ENCODE data around the gene CD80.
A peak's percentile ranks its signal among the peaks of the same experiment; 100 is the strongest.
"Not testable (repeated sequence)": the region's sequence is repeated elsewhere in the genome, so short reads cannot be mapped to it uniquely, and the experiment has no call there.

The CD80 gene

GRCh38 chr3:119585208-119585607 is 25.8 kb upstream of the CD80 start:
- no peak for DNase-seq

DNA sequence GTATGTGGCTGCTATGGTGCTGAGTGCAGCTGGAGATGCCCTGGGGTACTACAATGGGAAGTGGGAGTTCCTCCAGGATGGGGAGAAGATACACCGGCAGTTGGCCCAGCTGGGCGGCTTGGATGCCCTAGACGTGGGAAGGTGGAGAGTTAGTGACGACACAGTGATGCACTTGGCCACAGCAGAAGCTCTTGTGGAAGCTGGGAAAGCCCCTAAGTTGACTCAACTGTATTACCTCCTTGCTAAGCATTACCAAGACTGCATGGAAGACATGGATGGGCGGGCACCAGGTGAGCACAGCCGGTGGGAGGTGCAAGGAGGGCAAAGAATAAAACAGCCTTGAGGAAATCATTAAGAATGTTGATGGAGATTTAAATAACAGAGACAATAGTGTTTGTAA is 22.8 kb upstream of the CD80 start:
- no peak for DNase-seq

DNA sequence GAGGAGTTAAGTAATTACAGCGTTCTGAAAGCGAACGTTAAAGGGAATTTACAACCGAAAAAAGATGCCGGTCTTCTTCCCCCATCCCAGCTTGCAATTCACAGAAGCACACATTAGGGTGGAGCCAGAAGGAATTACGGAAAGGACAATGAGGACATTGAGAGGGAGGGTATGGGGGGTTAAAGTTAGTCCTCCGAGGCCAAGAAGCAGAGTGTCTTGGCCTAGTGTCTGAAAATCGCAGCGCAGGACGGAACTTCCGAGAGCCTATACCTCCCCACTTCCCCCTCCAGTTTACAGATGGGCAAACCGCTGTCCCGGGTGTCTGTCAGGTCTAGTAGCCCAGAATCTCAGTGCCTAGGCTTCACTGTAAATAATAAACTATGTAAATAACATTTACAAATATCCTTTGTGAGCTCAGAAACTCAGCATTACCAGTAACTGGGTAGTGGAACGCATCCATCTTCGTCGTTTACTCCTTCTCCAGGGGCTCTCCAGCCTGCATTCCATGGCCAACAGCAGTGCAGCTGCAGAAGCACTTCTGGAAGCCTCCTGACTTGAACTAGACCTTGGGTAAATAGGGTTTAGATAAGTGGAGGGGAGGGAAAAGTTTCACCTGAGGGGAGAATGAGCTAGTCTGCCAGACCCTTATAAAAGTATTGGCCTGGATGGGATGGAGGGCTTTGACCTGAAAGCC is 20.8 kb upstream of the CD80 start:
- peak in 2 of 58 donors; percentile 9 to 13 for DNase-seq

DNA sequence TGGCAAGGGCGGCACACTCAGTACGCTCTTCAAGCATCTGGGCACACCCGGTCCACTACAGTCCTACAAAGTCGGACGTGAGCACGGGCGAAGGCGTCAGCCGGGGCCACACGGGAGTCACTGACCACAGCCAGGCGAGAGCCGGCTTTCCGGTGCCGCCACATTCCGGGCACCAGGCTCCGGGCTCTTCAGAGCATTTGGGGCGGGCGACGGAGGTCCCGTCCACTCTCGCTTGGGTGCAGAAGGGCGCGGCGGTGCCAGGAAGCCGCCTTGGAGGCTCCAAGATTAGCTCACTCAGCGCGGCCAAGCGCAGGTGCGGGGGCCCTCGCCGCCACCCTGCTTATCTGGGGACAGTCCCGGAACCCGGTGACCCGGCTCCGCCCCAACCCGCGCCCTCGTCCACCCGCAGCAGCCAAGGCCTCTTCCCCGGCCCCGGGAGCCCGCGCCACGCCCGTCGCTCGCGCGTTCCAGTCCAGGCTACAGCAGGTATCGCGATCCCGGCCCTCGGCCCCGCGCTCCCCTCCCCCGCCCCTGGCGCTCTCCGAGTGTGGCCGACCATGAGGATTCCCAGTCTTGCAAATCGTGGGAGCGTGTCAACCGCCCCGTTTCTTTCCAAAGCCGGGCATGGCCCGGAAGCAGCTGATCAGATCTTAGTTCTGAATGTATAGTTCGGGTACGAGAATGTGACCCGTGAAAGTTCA is 20.1 kb upstream of the CD80 start, which contains the start of gene ADPRH:
Gene ADPRH (plus strand): TSS at position 127 of the 701 bp plus-strand sequence. CDS start 2,678 bp downstream, outside the sequence.
- peak in 30 of 58 donors; percentile 7 to 72 (median 26) for DNase-seq

DNA sequence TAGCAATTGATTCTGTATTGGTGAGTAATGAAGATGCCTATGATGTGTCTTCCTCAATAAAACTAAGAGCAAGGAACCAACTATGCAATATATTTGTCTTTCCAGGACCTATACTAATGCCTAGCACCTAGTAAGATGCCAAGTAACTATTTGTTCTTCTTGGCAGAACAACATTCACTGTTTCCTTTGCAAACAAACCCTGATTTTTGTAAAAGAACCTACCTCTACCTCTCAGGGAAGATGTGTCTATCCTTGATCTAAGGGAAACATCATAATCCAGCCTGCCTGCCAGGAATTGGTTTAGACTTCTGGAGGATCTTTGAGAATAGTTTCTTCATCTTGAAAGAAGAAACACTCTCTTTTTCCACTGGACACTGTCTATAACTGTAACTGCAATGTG is 16.1 kb upstream of the CD80 start:
- DNase-seq, result no peak

GRCh38 chr3:119571688-119572087 is 12.3 kb upstream of the CD80 start:
- no peak for DNase-seq

DNA sequence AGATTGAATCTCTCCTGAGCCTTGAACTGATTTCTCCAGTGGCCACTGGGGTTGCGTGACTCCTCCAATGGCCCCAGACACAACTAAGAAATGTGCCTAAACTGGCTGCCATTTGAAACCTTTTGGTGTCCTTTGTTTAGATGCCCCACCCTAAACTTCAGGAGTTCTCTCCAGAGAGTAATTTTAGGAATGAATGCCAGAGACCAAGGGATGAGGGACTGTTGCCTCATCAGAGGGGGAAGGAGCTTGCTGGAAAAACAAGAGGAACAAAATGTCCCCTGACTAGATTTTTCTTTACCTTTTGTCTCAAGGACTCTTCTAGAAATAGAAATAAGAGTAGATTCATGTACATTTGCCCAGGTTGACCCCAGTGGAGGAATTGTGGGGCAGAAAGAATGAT is 11.8 kb upstream of the CD80 start:
- DNase-seq, result no peak

DNA sequence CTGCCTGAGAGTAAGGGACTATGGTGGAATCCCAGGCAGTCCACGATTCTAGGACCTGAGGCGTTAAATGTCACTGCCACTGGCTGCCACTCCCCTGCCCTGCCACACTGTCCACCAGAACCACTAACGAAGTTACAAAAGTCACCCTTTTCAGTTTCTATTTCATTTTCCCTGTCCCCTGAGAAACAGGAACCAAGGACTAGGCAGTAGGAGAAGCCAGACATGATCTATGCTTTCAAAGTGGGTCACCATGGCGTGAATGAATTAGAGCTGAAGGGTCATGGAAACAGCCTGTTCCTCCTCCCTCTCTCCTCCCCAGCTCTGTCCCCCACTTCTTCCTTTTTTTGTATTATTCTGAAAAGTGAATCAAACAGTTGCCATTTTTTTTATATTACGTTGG is 10.8 kb upstream of the CD80 start:
- DNase-seq, result peak in 3 of 58 donors; percentile 10 to 50 (median 14)

DNA sequence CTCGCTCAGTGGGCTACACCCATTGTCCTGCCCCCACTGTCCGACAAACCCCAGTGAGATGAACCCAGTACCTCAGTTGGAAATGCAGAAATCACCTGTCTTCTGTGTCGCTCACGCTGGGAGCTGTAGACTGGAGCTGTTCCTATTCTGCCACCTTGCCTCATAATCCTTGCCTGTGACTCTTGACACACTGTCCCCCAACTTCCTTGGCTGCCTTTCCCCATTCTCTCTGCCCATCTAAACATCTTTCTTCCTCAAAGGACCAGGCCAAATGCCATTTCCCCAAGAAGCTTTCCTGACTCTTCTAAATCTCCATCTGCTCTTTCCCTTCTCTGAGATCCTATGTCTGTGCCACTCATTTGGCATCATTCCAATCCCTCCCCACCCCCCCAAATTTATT is 9.7 kb upstream of the CD80 start:
- no peak for DNase-seq

- DNase-seq, result not testable (repeated sequence)
Measured at GRCh38 chr3:119563334-119563733, 3.9 kb upstream of the CD80 start.

GRCh38 chr3:119562307-119562961 is 3.0 kb upstream of the CD80 start:
- DNase-seq, result no peak

DNA sequence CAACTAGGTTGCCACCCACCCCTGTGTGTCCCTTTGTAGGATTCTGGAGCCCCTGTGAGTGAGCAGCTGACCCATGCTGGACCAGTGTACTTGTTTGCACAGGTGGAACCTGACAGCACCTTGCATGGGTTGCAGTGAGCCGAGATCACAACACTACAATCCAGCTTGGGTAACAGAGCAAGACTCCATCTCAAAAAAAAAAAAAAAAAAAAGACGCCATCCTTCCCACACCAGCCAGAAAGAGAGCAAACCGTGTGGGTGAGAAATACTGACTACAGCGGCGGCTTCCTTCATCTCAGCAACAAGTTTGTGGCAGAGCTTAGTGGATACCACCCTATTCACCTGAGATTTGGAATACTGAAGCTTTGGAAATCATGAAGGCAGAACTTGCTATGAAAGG is 746 bp upstream of the CD80 start:
- DNase-seq, result no peak

DNA sequence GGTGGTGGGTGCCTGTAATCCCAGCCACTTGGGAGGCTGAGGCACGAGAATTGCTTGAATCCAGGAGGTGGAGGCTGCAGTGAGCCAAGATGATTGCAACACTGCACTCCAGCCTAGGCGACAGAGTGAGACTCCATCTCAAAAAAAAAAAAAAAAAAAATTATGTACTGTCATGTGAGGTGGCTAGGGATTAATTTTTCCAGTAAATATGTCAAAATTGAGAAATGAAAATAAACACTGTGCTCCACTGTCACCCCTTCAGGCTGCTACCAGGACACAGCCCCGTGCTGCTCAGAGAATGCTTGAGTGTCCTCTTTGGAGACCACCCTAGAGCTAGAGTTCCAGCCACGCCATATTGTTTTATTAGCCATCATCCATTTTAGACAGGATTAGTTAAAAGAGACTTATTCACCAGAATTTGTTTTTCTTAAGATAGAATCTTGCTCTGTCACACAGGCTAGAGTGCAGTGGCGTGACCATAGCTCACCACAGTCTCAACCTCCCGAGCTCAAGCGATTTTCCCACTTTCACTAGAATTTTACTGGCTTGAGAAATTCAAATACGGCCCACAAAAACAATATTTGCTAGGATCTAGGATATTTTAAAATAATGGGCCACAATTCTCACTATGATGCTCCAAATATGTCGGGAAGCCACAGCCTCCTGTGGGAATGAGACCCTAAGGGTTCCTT is 642 bp downstream of the CD80 start:
- DNase-seq, result no peak

GRCh38 chr3:119557877-119558269 is 1.5 kb downstream of the CD80 start:
- no peak for DNase-seq

DNA sequence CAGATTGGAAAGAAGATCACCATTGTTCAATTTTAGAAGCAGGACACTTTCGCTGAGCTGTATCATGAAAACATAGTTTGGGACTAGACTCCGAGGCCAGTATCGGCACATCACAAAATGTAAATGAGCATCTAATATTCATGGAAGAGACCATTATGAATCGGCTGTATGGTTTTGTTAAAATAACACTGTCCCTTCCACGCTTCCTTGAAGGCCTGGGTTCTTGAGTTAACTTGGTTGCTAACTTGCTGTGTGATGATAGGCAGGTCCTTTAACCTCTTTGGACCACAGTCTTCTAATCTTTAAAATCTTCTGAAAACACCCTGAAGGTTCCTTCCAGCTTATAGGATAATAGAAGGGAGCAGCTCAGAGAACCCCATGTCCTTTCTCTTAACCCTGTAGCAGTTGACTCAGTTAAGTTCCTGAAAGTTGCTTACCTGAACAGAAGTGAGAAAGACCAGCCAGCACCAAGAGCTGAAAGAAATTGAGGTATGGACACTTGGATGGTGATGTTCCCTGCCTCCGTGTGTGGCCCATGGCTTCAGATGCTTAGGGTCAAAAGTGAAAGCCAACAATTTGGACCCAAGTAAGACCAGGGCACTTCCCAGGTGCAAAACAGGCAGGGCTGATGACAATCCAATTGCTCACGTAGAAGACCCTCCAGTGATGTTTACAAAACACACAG is 2.1 kb downstream of the CD80 start:
- DNase-seq, result no peak

- DNase-seq, result no peak
Measured at GRCh38 chr3:119555929-119556328, 3.5 kb downstream of the CD80 start.

GRCh38 chr3:119555309-119555735 is 4.1 kb downstream of the CD80 start:
- DNase-seq, result peak in 2 of 58 donors; percentile 0 to 5

- DNase-seq, result no peak
Measured at GRCh38 chr3:119553823-119554415, 5.5 kb downstream of the CD80 start.

- not testable (repeated sequence) for DNase-seq
Measured at GRCh38 chr3:119552928-119553327, 6.5 kb downstream of the CD80 start.

- no peak for DNase-seq
Measured at GRCh38 chr3:119551598-119551997, 7.8 kb downstream of the CD80 start.

All from anterior cingulate cortex (tissue), 58 donors.